Panc1 (cell line): ENCODE results near the gene SPOCK1. TPM values are rescaled to one million over a fixed set of nuclear protein-coding genes. Genes with fewer than 3 reads are reported as not detected.

Source experiments
- ATAC-seq: fragments of 200-7000 bp; cut with Tn5 transposase; 2 replicates; pipeline ENCODE4 v1.9.1; 2020; ENCODE audit warnings: mild to moderate bottlenecking, moderate library complexity
- BruUV-seq: library from RNA; stranded (reverse); fragments of 400-500 nt; replicated peaks from 2 replicates; lab custom pipeline; 2021; lab: Mats Ljungman, UMichigan
- CTCF ChIA-PET: fragments of 300-600 bp; sonication (Branson Sonifier 250); formaldehyde crosslinking; loops from one replicate; lab custom pipeline; 2022; ENCODE audit warnings: antibody characterized with exemption; lab: Charles Lee
- POLR2A ChIA-PET: fragments of 300-600 bp; sonication (Branson Sonifier 250); formaldehyde crosslinking; loops from one replicate; lab custom pipeline; 2022; ENCODE audit warnings: antibody characterized with exemption; lab: Charles Lee
- DNase-seq: peaks from one replicate; pipeline ENCODE4 v3.0.0-alpha.2; 2010; ENCODE audit warnings: low read depth, low spot score
- H3K27ac ChIP-seq: 2 replicates; pipeline ENCODE4 v1.5.1; 2011; ENCODE audit warnings: mild to moderate bottlenecking, low read length, inconsistent platforms
- H3K27me3 ChIP-seq: fragments of 200-500 bp; sonication (Bioruptor generic); 2 replicates; pipeline ENCODE4 v1.6.0; 2014; ENCODE audit warnings: low read length, inconsistent platforms; ENCODE audit not compliant: control insufficient read depth, insufficient read depth
- H3K36me3 ChIP-seq: fragments of 200-500 bp; sonication (Bioruptor generic); 2 replicates; pipeline ENCODE4 v1.5.1; 2014; ENCODE audit warnings: inconsistent platforms, mild to moderate bottlenecking, low read length, moderate library complexity; ENCODE audit not compliant: control insufficient read depth, insufficient read depth
- H3K4me1 ChIP-seq: 2 replicates; pipeline ENCODE4 v1.5.1; 2011; ENCODE audit warnings: inconsistent platforms, mild to moderate bottlenecking, low read length, moderate library complexity; ENCODE audit not compliant: control insufficient read depth, insufficient read depth
- H3K4me3 ChIP-seq, 2 experiments: 2 replicates each; pipeline ENCODE4 v1.5.1; 2011 to 2012; ENCODE audit warnings: low read depth in 2 of 2, low read length in 2 of 2, mild to moderate bottlenecking in 2 of 2, inconsistent platforms in 1 of 2, moderate library complexity in 1 of 2
- H3K9me3 ChIP-seq: fragments of 200-500 bp; sonication (Bioruptor generic); 2 replicates; pipeline ENCODE4 v1.5.1; 2014; ENCODE audit warnings: low read depth, mild to moderate bottlenecking, inconsistent platforms, low read length, moderate library complexity; ENCODE audit not compliant: control insufficient read depth, insufficient read depth
- POLR2AphosphoS5 ChIP-seq: IDR thresholded peaks from 2 replicates; pipeline ENCODE4 v1.6.1; 2012; ENCODE audit warnings: mild to moderate bottlenecking, low read depth, low read length, moderate library complexity
- SIN3A ChIP-seq: IDR thresholded peaks from 2 replicates; pipeline ENCODE4 v1.6.1; 2012; ENCODE audit warnings: low read depth, mild to moderate bottlenecking, low read length, moderate library complexity, borderline replicate concordance; ENCODE audit not compliant: insufficient read depth
- TCF7L2 ChIP-seq: IDR thresholded peaks from 2 replicates; pipeline ENCODE4 v1.6.1; 2011; ENCODE audit warnings: mild to moderate bottlenecking, low read depth, low read length, inconsistent platforms
- in situ Hi-C: cut with HindIII; loops from 2 replicates; pipeline ENCODE4 v1.10.0; 2016; ENCODE audit warnings: low sequenced_read_pairs, low pct_unique_long_range_greater_than_20kb
- intact Hi-C: fragments of 100-400 bp; cut with micrococcal nuclease; formaldehyde crosslinking; loops from one replicate; pipeline ENCODE4 v1.10.0; 2022; ENCODE audit not compliant: unreplicated experiment
- total RNA-seq: library from RNA; stranded (reverse); gene quantifications from one replicate; pipeline ENCODE4 v1.2.1, GENCODE V29; 2021; ENCODE audit not compliant: unreplicated experiment
- TF ChIP-seq, protein P1 (sequence below), 2 experiments: IDR thresholded peaks; 2 replicates each; pipeline ENCODE4 v1.6.1; 2011 to 2012; ENCODE audit warnings: low read depth in 2 of 2, control low read depth in 1 of 2, low read length in 1 of 2, mild to moderate bottlenecking in 1 of 2, moderate library complexity in 1 of 2; ENCODE audit not compliant: insufficient read depth in 1 of 2
- TF ChIP-seq, protein P2 (sequence below): fragments of 450-650 bp; IDR thresholded peaks from 2 replicates; pipeline ENCODE4 v1.5.1; 2017; ENCODE audit warnings: mild to moderate bottlenecking

SPOCK1 gene
- total RNA-seq, 1 experiment from 2014 or later: 15.6 TPM

DNA sequence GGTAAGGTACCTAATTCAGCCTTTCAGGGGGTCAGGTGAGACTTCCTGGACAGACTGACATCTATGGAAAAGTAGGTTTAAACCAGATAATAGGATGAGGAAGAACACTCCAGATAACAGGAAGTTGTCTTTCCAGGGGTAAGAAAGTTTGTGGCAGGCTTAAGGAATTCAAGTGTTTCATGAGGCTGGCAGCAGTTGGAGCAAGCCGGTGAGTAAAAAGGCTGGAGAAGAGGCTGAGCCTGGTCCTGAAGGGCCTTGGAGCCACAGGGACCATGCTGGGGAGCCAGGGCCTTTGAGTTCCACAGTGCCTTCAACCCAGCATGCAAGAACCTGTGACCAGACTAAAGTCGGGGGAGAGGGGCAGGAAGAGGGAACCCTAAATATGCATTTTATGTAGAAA, 353.4 kb downstream of the SPOCK1 start:
- Histone ChIP-seq H3K27me3 (no peaks in the 10 kb centered on the region), H3K4me1 (no peaks in the 10 kb centered on the region), H3K9me3 (no peaks in the 10 kb centered on the region), H3K4me3 (no peak overlapping the region), H3K36me3 (no peaks in the 10 kb centered on the region), H3K27ac (no peak overlapping the region)
- POLR2A ChIA-PET: interaction anchor here (0.5 kb wide), 1 partner anchor 176 kb away, joined by 3 read pairs; no protein-coding TSS in a partner anchor
- intact Hi-C loops: no loop called here
- ATAC-seq (no peak), DNase-seq (no peak)
- CTCF ChIA-PET: no interaction called here
- no peak for TF ChIP-seq TCF7L2
- no peak for TF ChIP-seq POLR2AphosphoS5
- TF ChIP-seq, protein P1, sequence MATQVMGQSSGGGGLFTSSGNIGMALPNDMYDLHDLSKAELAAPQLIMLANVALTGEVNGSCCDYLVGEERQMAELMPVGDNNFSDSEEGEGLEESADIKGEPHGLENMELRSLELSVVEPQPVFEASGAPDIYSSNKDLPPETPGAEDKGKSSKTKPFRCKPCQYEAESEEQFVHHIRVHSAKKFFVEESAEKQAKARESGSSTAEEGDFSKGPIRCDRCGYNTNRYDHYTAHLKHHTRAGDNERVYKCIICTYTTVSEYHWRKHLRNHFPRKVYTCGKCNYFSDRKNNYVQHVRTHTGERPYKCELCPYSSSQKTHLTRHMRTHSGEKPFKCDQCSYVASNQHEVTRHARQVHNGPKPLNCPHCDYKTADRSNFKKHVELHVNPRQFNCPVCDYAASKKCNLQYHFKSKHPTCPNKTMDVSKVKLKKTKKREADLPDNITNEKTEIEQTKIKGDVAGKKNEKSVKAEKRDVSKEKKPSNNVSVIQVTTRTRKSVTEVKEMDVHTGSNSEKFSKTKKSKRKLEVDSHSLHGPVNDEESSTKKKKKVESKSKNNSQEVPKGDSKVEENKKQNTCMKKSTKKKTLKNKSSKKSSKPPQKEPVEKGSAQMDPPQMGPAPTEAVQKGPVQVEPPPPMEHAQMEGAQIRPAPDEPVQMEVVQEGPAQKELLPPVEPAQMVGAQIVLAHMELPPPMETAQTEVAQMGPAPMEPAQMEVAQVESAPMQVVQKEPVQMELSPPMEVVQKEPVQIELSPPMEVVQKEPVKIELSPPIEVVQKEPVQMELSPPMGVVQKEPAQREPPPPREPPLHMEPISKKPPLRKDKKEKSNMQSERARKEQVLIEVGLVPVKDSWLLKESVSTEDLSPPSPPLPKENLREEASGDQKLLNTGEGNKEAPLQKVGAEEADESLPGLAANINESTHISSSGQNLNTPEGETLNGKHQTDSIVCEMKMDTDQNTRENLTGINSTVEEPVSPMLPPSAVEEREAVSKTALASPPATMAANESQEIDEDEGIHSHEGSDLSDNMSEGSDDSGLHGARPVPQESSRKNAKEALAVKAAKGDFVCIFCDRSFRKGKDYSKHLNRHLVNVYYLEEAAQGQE (IDR thresholded peaks at IDR 0.05; ENCODE audit: insufficient read depth in 1 of 2, low read depth in 2 of 2, low read length in 1 of 2): no peak
- TF ChIP-seq, protein P2, sequence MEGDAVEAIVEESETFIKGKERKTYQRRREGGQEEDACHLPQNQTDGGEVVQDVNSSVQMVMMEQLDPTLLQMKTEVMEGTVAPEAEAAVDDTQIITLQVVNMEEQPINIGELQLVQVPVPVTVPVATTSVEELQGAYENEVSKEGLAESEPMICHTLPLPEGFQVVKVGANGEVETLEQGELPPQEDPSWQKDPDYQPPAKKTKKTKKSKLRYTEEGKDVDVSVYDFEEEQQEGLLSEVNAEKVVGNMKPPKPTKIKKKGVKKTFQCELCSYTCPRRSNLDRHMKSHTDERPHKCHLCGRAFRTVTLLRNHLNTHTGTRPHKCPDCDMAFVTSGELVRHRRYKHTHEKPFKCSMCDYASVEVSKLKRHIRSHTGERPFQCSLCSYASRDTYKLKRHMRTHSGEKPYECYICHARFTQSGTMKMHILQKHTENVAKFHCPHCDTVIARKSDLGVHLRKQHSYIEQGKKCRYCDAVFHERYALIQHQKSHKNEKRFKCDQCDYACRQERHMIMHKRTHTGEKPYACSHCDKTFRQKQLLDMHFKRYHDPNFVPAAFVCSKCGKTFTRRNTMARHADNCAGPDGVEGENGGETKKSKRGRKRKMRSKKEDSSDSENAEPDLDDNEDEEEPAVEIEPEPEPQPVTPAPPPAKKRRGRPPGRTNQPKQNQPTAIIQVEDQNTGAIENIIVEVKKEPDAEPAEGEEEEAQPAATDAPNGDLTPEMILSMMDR: no peak
- TF ChIP-seq SIN3A: no peak
- no TSS peak for BruUV-seq
- in situ Hi-C loops: no loop called here

DNA sequence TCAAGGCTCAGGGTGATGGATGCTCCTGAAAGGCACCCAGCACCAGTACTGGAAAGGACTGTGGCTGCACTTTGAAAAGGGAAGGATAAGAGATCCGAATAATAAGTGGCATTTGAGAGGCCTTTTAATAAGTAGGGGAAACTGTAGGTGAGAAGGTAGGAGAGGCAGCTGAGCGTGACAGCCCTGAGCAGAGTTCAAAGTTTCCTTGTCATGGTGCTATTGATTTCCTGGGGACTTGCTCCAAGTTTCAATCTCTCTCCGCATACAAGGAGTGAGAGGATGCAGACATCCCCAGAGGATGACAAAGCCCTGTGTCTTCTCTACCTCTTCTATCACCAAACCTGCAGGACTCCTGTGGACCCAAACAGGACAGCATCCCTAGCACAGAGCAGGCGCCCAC, 354.5 kb downstream of the SPOCK1 start:
- TF ChIP-seq POLR2AphosphoS5 (no peak), SIN3A (no peak), TCF7L2 (no peak)
- TF ChIP-seq, protein P1 (IDR thresholded peaks at IDR 0.05; ENCODE audit: insufficient read depth in 1 of 2, low read depth in 2 of 2, low read length in 1 of 2): no peak
- TF ChIP-seq, protein P2: no peak
- no peaks in the 10 kb centered on the region for H3K27me3 ChIP-seq
- ATAC-seq (no peak), DNase-seq (no peak)
- CTCF ChIA-PET: no interaction called here
- POLR2A ChIA-PET: no interaction called here
- H3K4me3 ChIP-seq: no peak overlapping the region
- in situ Hi-C loops: no loop called here
- H3K27ac ChIP-seq: no peak overlapping the region
- H3K4me1 ChIP-seq: no peaks in the 10 kb centered on the region
- BruUV-seq: no TSS peak
- H3K9me3 ChIP-seq: no peaks in the 10 kb centered on the region
- intact Hi-C loops: no loop called here
- no peaks in the 10 kb centered on the region for H3K36me3 ChIP-seq
